AG09309 (cell line): ENCODE measurements around the gene SURF4.

Experiments
- DNase-seq: peaks from one replicate; pipeline ENCODE4 v3.0.0-alpha.2; 2010; ENCODE audit warnings: low read depth
- H3K4me3 ChIP-seq: 2 replicates; pipeline ENCODE4 v1.5.1; 2011; ENCODE audit warnings: mild to moderate bottlenecking, low read depth, low read length, moderate library complexity; ENCODE audit not compliant: control insufficient read depth
- CTCF ChIP-seq: IDR thresholded peaks from 2 replicates; pipeline ENCODE4 v1.5.1; 2011; ENCODE audit warnings: mild to moderate bottlenecking, low read depth, low read length, inconsistent platforms; ENCODE audit not compliant: insufficient read depth, control insufficient read depth; ENCODE audit errors: missing control alignments

The SURF4 gene

GRCh38 chr9:133348718-133349573, 26.9 kb downstream of the SURF4 start:
- no peak for DNase-seq

GRCh38 chr9:133347985-133348717, 27.7 kb downstream of the SURF4 start, which contains the start of the genes MED22 and RPL7A:
Gene MED22, minus strand, starts transcription at chr9:133348131. Its CDS starts 1,469 bp downstream, at chr9:133346662.
Gene RPL7A, plus strand, starts transcription at chr9:133348218. Its CDS starts 26 bp downstream, at chr9:133348244.
- DNase-seq, result peak; percentile 84
- H3K4me3 ChIP-seq, result peak within 1 kb of the TSS; percentile 91
- no peak for TF ChIP-seq CTCF

More at GRCh38 chr9:133348718-133349573, 26.9 kb downstream of the SURF4 start:
- H3K4me3 ChIP-seq, result peak overlapping the region; percentile 91
- no peak for TF ChIP-seq CTCF

GRCh38 chr9:133347515-133347984, 28.3 kb downstream of the SURF4 start:
- no peak for DNase-seq
- no peak for TF ChIP-seq CTCF
- peak overlapping the region; percentile 91 for H3K4me3 ChIP-seq

DNA sequence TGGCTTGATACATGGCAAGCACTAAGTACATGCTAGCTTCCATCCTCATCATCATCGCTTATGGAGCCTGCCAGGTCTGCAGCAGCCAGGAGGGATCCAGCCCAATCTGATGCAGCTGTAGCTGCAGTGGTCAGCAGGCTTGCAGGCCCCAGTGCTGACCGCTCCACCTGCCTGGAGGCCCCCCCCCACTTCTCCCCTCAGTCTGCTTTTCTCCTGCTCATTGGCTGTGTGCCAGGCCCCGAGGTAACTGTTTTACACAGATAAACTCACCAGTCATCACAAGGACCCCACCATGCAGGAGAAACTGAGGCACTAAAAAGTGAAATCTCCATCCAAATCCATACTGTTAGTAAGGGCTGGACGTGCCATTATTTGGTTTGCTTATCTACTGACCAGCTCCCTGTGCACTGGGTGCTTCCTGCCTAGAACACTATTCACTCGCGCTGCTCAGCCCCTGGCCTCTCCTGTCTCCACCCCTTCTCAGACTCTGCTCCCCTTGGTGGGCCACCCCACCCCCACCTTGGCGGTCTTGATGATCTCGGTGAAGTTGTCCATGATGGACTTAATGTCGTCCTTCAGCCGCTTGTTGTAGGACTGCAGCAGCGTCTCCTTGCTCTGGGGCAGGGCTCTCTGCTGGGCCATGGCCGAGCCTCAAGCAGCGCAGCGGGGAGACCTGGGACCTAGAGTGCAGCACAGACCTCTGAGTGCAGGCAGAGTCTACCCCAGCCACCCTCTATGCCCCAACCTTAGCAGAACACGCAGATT, 29.7 kb downstream of the SURF4 start:
- peak overlapping the region; percentile 91 for H3K4me3 ChIP-seq
- DNase-seq, result no peak
- TF ChIP-seq CTCF, result no peak

GRCh38 chr9:133345596-133345995, 30.3 kb downstream of the SURF4 start:
- no peak overlapping the region for H3K4me3 ChIP-seq
- DNase-seq, result no peak
- TF ChIP-seq CTCF, result no peak

DNA sequence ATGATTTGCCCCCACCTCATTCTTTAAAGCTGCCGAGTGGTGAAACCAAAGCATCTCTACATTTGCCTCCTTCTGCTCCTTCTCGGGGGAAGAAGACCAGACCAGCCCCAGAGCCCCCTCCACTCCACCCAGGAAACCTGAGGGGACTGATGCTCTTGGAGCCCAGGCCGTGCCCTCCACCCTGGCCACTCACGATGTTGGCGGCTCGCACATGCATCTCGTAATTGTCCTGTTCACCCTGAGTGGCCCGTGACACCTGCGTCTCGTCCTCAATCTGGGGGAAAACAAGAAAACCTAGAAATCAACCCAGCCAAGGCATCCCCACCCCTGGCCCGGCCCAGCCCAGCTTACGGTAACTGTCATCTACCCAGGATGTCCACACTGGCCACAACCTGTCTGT, 30.9 kb downstream of the SURF4 start:
- no peak for TF ChIP-seq CTCF
- no peak for DNase-seq
- H3K4me3 ChIP-seq, result no peak overlapping the region
